ENCODE results near the gene LASP1. TPM values are rescaled to one million over a fixed set of nuclear protein-coding genes. Genes with fewer than 3 reads are reported as not detected.
"Not testable (repeated sequence)": the region's sequence is repeated elsewhere in the genome, so short reads cannot be mapped to it uniquely, and the experiment has no call there.

LASP1 gene
- total RNA-seq, 2 donors from 2014 or later = 141 to 185 TPM

GRCh38 chr17:38911081-38911730 lies 41.3 kb downstream of the LASP1 start:
- DNase-seq (ENCODE audit: low spot score in 2 of 2) (no peak), ATAC-seq (peak in 1 of 2 donors; percentile 10)
- Mint-ChIP-seq H3K27ac (peak overlapping the region; percentile 44 to 60), H3K36me3 (peaks cover 5 to 15% of the 10 kb centered on the region in 2 donors), H3K9me3 (no peaks in the 10 kb centered on the region)

GRCh38 chr17:38911731-38912081 lies 41.8 kb downstream of the LASP1 start:
- H3K9me3 Mint-ChIP-seq; DNase-seq (ENCODE audit: low spot score in 2 of 2); ATAC-seq: not testable (repeated sequence)
- H3K36me3 Mint-ChIP-seq = peaks cover 5 to 15% of the 10 kb centered on the region in 2 donors
- peak overlapping the region; percentile 44 to 60 for H3K27ac Mint-ChIP-seq

GRCh38 chr17:38912221-38912813 lies 42.5 kb downstream of the LASP1 start:
- peak in 1 of 2 donors; percentile 43 for DNase-seq (ENCODE audit: low spot score in 2 of 2)
- peaks cover 5 to 15% of the 10 kb centered on the region in 2 donors for H3K36me3 Mint-ChIP-seq
- H3K9me3 Mint-ChIP-seq = no peaks in the 10 kb centered on the region
- peak overlapping the region; percentile 60 to 86 for H3K27ac Mint-ChIP-seq
- no peak for ATAC-seq

- DNase-seq (ENCODE audit: low spot score in 2 of 2) (peak in 1 of 2 donors; percentile 42), ATAC-seq (no peak)
- Mint-ChIP-seq H3K9me3 (no peaks in the 10 kb centered on the region), H3K27ac (peak overlapping the region; percentile 71 to 81), H3K36me3 (peaks cover 5 to 15% of the 10 kb centered on the region in 2 donors)
These were observed 45.1 kb downstream of the LASP1 start for GRCh38 chr17:38914741-38915638.

- Mint-ChIP-seq H3K36me3 (peaks cover 5 to 15% of the 10 kb centered on the region in 2 donors), H3K27ac (peak overlapping the region; percentile 55 to 58), H3K9me3 (no peaks in the 10 kb centered on the region)
- ATAC-seq (no peak), DNase-seq (ENCODE audit: low spot score in 2 of 2) (peak in 1 of 2 donors; percentile 35)
These were observed 45.8 kb downstream of the LASP1 start for GRCh38 chr17:38915639-38915995.

- peaks cover 5 to 15% of the 10 kb centered on the region in 2 donors for H3K36me3 Mint-ChIP-seq
- no peaks in the 10 kb centered on the region for H3K9me3 Mint-ChIP-seq
- ATAC-seq (no peak), DNase-seq (ENCODE audit: low spot score in 2 of 2) (peak in 1 of 2 donors; percentile 38)
- peak overlapping the region; percentile 55 to 60 for H3K27ac Mint-ChIP-seq
These were observed 46.9 kb downstream of the LASP1 start for GRCh38 chr17:38916771-38917170.

GRCh38 chr17:38917259-38917658 lies 47.4 kb downstream of the LASP1 start:
- H3K27ac Mint-ChIP-seq = peak overlapping the region; percentile 55 to 60
- DNase-seq (ENCODE audit: low spot score in 2 of 2) (no peak), ATAC-seq (no peak)
- H3K36me3 Mint-ChIP-seq = peaks cover 5 to 15% of the 10 kb centered on the region in 2 donors
- H3K9me3 Mint-ChIP-seq = no peaks in the 10 kb centered on the region

- H3K27ac Mint-ChIP-seq = peak overlapping the region; percentile 14 to 67
- H3K9me3 Mint-ChIP-seq = no peaks in the 10 kb centered on the region
- DNase-seq (ENCODE audit: low spot score in 2 of 2) (no peak), ATAC-seq (no peak)
- peaks cover 5 to 15% of the 10 kb centered on the region in 2 donors for H3K36me3 Mint-ChIP-seq
These were observed 48.5 kb downstream of the LASP1 start for GRCh38 chr17:38918129-38918913.

GRCh38 chr17:38918916-38919315 lies 49.1 kb downstream of the LASP1 start:
- Mint-ChIP-seq H3K27ac (peak overlapping the region; percentile 67 to 87), H3K36me3 (peaks cover 5 to 15% of the 10 kb centered on the region in 2 donors), H3K9me3 (no peaks in the 10 kb centered on the region)
- ATAC-seq (no peak), DNase-seq (ENCODE audit: low spot score in 2 of 2) (no peak)

GRCh38 chr17:38919316-38920078 lies 49.6 kb downstream of the LASP1 start:
- Mint-ChIP-seq H3K36me3 (peaks cover 0 to 10% of the 10 kb centered on the region in 2 donors), H3K9me3 (no peaks in the 10 kb centered on the region), H3K27ac (peak overlapping the region; percentile 33 to 67)
- DNase-seq (ENCODE audit: low spot score in 2 of 2) (no peak), ATAC-seq (no peak)

- DNase-seq (ENCODE audit: low spot score in 2 of 2) (no peak), ATAC-seq (no peak)
- H3K9me3 Mint-ChIP-seq = no peaks in the 10 kb centered on the region
These were observed 50.8 kb downstream of the LASP1 start for GRCh38 chr17:38920374-38921291.

GRCh38 chr17:38921756-38922411 lies 52.0 kb downstream of the LASP1 start:
- ATAC-seq = peak in 1 of 2 donors; percentile 18
- peak overlapping the region; percentile 16 to 67 for H3K27ac Mint-ChIP-seq
- no peaks in the 10 kb centered on the region for H3K9me3 Mint-ChIP-seq

More at GRCh38 chr17:38920374-38921291, 50.8 kb downstream of the LASP1 start:
- peak overlapping the region; percentile 65 to 67 for H3K27ac Mint-ChIP-seq
- peaks cover 0 to 6% of the 10 kb centered on the region in 2 donors for H3K36me3 Mint-ChIP-seq

GRCh38 chr17:38922538-38923297 lies 52.9 kb downstream of the LASP1 start:
- H3K9me3 Mint-ChIP-seq = no peaks in the 10 kb centered on the region
- peak overlapping the region in 1 of 2 donors; percentile 67 for H3K27ac Mint-ChIP-seq
- no peaks in the 10 kb centered on the region for H3K36me3 Mint-ChIP-seq
- DNase-seq (ENCODE audit: low spot score in 2 of 2) (no peak), ATAC-seq (no peak)

More at GRCh38 chr17:38921756-38922411, 52.0 kb downstream of the LASP1 start:
- H3K36me3 Mint-ChIP-seq = no peaks in the 10 kb centered on the region
- DNase-seq (ENCODE audit: low spot score in 2 of 2) = no peak

Measured in activated naive CD4-positive, alpha-beta T cell treated with anti-CD3 and anti-CD28 coated beads, Interleukin-2, amount 50 U/mL, for 72 hours (primary cell).